H1 (cell line): ENCODE results near the gene CAMTA2. TPM values are rescaled to one million over a fixed set of nuclear protein-coding genes. Genes with fewer than 3 reads are reported as not detected.

Experiments used
- CTCF ChIA-PET: fragments of 300-600 bp; sonication (Branson Sonifier 250); formaldehyde crosslinking; loops from one replicate; lab custom pipeline; 2021; ENCODE audit not compliant: partially characterized antibody; lab: Charles Lee
- POLR2A ChIA-PET: fragments of 300-600 bp; sonication (Branson Sonifier 250); formaldehyde crosslinking; loops from one replicate; lab custom pipeline; 2021; ENCODE audit warnings: inconsistent platforms; ENCODE audit not compliant: partially characterized antibody; lab: Charles Lee
- DNase-seq, 2 experiments: peaks; one replicate each; pipeline versions ENCODE4 v3.0.0 to v3.0.0-alpha.2; 2010 to 2022; ENCODE audit warnings: low spot score in 2 of 2, low read depth in 1 of 2, mixed read lengths in 1 of 2
- FAIRE-seq: peaks from 2 replicates; lab custom pipeline; 2011; peaks lifted over from hg19 to GRCh38; lab: Jason Lieb, UNC
- H2AFZ ChIP-seq: 2 replicates; pipeline ENCODE4 v1.8.1; 2012; ENCODE audit warnings: low read length, inconsistent platforms
- H2AK5ac ChIP-seq: 2 replicates; pipeline ENCODE4 v1.6.1; 2013; ENCODE audit warnings: low read depth, low read length
- H2BK120ac ChIP-seq: replicated peaks from 2 replicates; pipeline ENCODE3; 2013; ENCODE audit warnings: low read depth, low read length, inconsistent platforms
- H2BK12ac ChIP-seq: 2 replicates; pipeline ENCODE4 v1.6.1; 2013; ENCODE audit warnings: low read depth, low read length
- H2BK15ac ChIP-seq: 2 replicates; pipeline ENCODE4 v1.6.1; 2013; ENCODE audit warnings: low read length
- H2BK20ac ChIP-seq: 2 replicates; pipeline ENCODE4 v1.6.1; 2013; ENCODE audit warnings: low read length
- H2BK5ac ChIP-seq: 2 replicates; pipeline ENCODE4 v1.6.1; 2013; ENCODE audit warnings: low read depth, low read length
- H3K14ac ChIP-seq: 2 replicates; pipeline ENCODE4 v1.6.1; 2013; ENCODE audit warnings: inconsistent platforms; ENCODE audit not compliant: insufficient read length
- H3K18ac ChIP-seq: 2 replicates; pipeline ENCODE4 v1.6.1; 2013; ENCODE audit warnings: low read length; ENCODE audit errors: extremely low read depth
- H3K23ac ChIP-seq: 2 replicates; pipeline ENCODE4 v1.6.1; 2013; ENCODE audit warnings: inconsistent platforms; ENCODE audit not compliant: insufficient read length
- H3K23me2 ChIP-seq: 2 replicates; pipeline ENCODE4 v1.6.1; 2013; ENCODE audit warnings: low read depth, low read length
- H3K27ac ChIP-seq: 2 replicates; pipeline ENCODE4 v1.6.1; 2011; ENCODE audit warnings: low read depth, low read length, inconsistent platforms
- H3K27me3 ChIP-seq, 4 experiments: replicated peaks in 1 of 4; 1 replicate in 1 of 4; 2 replicates in 3 of 4; pipeline versions ENCODE4 v1.6.1 to v1.8.1; 2011 to 2013; ENCODE audit warnings: low read length in 3 of 4, mild to moderate bottlenecking in 3 of 4, inconsistent platforms in 2 of 4, mixed read lengths in 2 of 4, moderate library complexity in 1 of 4; ENCODE audit not compliant: control insufficient read depth in 3 of 4, insufficient read depth in 3 of 4; ENCODE audit errors: extremely low read depth in 1 of 4
- H3K36me3 ChIP-seq, 4 experiments: 2 replicates each; pipeline versions ENCODE4 v1.6.1 to v1.8.1; 2011 to 2013; ENCODE audit warnings: mild to moderate bottlenecking in 4 of 4, low read length in 3 of 4, moderate library complexity in 2 of 4, control low read depth in 1 of 4, inconsistent platforms in 1 of 4; ENCODE audit not compliant: insufficient read depth in 4 of 4, control insufficient read depth in 2 of 4
- H3K4ac ChIP-seq: replicated peaks from 2 replicates; pipeline ENCODE3; 2013; ENCODE audit warnings: low read length, low read depth, mixed read lengths, inconsistent platforms; ENCODE audit not compliant: insufficient read length
- H3K4me1 ChIP-seq, 4 experiments: replicated peaks in 1 of 4; 1 replicate in 1 of 4; 2 replicates in 3 of 4; pipeline versions ENCODE4 v1.6.1 to v1.8.1; 2011 to 2013; ENCODE audit warnings: low read length in 3 of 4, inconsistent platforms in 2 of 4, mixed read lengths in 1 of 4; ENCODE audit not compliant: insufficient read depth in 4 of 4, control insufficient read depth in 3 of 4
- H3K4me2 ChIP-seq, 2 experiments: 2 replicates each; pipeline versions ENCODE4 v1.6.1 to v1.8.1; 2011 to 2013; ENCODE audit warnings: low read depth in 2 of 2, low read length in 2 of 2, control low read depth in 1 of 2, inconsistent platforms in 1 of 2, mild to moderate bottlenecking in 1 of 2; ENCODE audit not compliant: insufficient read depth in 1 of 2
- H3K4me3 ChIP-seq, 4 experiments: fragments of 200-600, 300-600 bp in 1 of 4; sonication (generic), shearing (Covaris generic), sonication (Bioruptor Twin) in 1 of 4; 2 replicates each; pipeline versions ENCODE4 v1.5.1 to v1.8.1; 2011 to 2016; ENCODE audit warnings: low read length in 4 of 4, low read depth in 3 of 4, control low read depth in 2 of 4, inconsistent platforms in 2 of 4, mild to moderate bottlenecking in 2 of 4, mixed read lengths in 1 of 4, moderate library complexity in 1 of 4; ENCODE audit not compliant: insufficient read depth in 2 of 4; ENCODE audit errors: extremely low read depth in 1 of 4
- H3K56ac ChIP-seq: replicated peaks from 2 replicates; pipeline ENCODE3; 2013; ENCODE audit warnings: low read depth, mild to moderate bottlenecking, mixed read lengths, low read length, inconsistent platforms; ENCODE audit not compliant: insufficient read length
- H3K79me1 ChIP-seq: 2 replicates; pipeline ENCODE4 v1.6.1; 2013; ENCODE audit warnings: low read depth, low read length, control low read depth
- H3K79me2 ChIP-seq, 2 experiments: 2 replicates each; pipeline versions ENCODE4 v1.6.1 to v1.8.1; 2012 to 2013; ENCODE audit warnings: low read length in 2 of 2, mild to moderate bottlenecking in 2 of 2, inconsistent platforms in 1 of 2; ENCODE audit not compliant: insufficient read depth in 2 of 2, control insufficient read depth in 1 of 2
- H3K9ac ChIP-seq, 4 experiments: replicated peaks in 1 of 4; 1 replicate in 1 of 4; 2 replicates in 3 of 4; pipeline versions ENCODE4 v1.6.1 to v1.8.1; 2011 to 2013; ENCODE audit warnings: low read depth in 3 of 4, low read length in 3 of 4, control low read depth in 2 of 4, mild to moderate bottlenecking in 2 of 4, moderate library complexity in 2 of 4, inconsistent platforms in 1 of 4; ENCODE audit errors: extremely low read depth in 1 of 4
- H3K9me3 ChIP-seq, 2 experiments: 2 replicates each; pipeline versions ENCODE4 v1.6.1 to v1.8.1; 2012 to 2013; ENCODE audit warnings: mild to moderate bottlenecking in 2 of 2, moderate library complexity in 2 of 2, control low read depth in 1 of 2, inconsistent platforms in 1 of 2, low read depth in 1 of 2, low read length in 1 of 2, mixed read lengths in 1 of 2; ENCODE audit not compliant: insufficient read depth in 2 of 2
- H4K20me1 ChIP-seq, 2 experiments: replicated peaks in 1 of 2; 2 replicates each; pipeline versions ENCODE3 to v1.8.1; 2011 to 2013; ENCODE audit warnings: inconsistent platforms in 2 of 2, low read length in 2 of 2, mild to moderate bottlenecking in 1 of 2; ENCODE audit not compliant: insufficient read depth in 2 of 2, control insufficient read depth in 1 of 2
- H4K5ac ChIP-seq: 2 replicates; pipeline ENCODE4 v1.6.1; 2013; ENCODE audit warnings: low read length, low read depth, mixed read lengths, inconsistent platforms; ENCODE audit not compliant: insufficient read length
- H4K8ac ChIP-seq: 2 replicates; pipeline ENCODE4 v1.8.0; 2013; ENCODE audit warnings: mild to moderate bottlenecking, moderate library complexity, low read length, inconsistent platforms; ENCODE audit not compliant: insufficient read depth; ENCODE audit errors: extremely low read depth
- H4K91ac ChIP-seq: replicated peaks from 2 replicates; pipeline ENCODE3; 2013; ENCODE audit warnings: low read length, mixed read lengths, inconsistent platforms; ENCODE audit not compliant: insufficient read length
- CREB1 ChIP-seq: IDR thresholded peaks from 2 replicates; pipeline ENCODE4 v1.6.1; 2012; ENCODE audit warnings: inconsistent platforms
- EGR1 ChIP-seq: IDR thresholded peaks from 2 replicates; pipeline ENCODE4 v1.6.1; 2011; ENCODE audit warnings: low read depth, low read length, borderline replicate concordance
- KDM1A ChIP-seq: fragments of 200-600, 300-600 bp; sonication (generic); IDR thresholded peaks from 2 replicates; pipeline ENCODE4 v1.7.1; 2016; ENCODE audit warnings: mild to moderate bottlenecking, low read length, borderline replicate concordance
- KDM4A ChIP-seq: IDR thresholded peaks from one replicate; pipeline ENCODE4 v1.7.1; 2012; ENCODE audit warnings: low read depth, mild to moderate bottlenecking, moderate library complexity, low read length, inconsistent platforms; ENCODE audit not compliant: severe bottlenecking
- POLR2AphosphoS5 ChIP-seq: IDR thresholded peaks from 2 replicates; pipeline ENCODE4 v1.6.1; 2011; ENCODE audit warnings: low read depth, low read length
- SP1 ChIP-seq: IDR thresholded peaks from 2 replicates; pipeline ENCODE4 v1.6.1; 2011; ENCODE audit warnings: low read depth, low read length
- SP2 ChIP-seq: IDR thresholded peaks from 2 replicates; pipeline ENCODE4 v1.6.1; 2012; ENCODE audit warnings: mild to moderate bottlenecking, low read length, inconsistent platforms
- TAF1 ChIP-seq: IDR thresholded peaks from 2 replicates; pipeline ENCODE4 v1.6.1; 2011; ENCODE audit warnings: mild to moderate bottlenecking, low read depth, low read length
- TAF7 ChIP-seq: optimal IDR thresholded peaks from 2 replicates; pipeline ENCODE3; 2011; ENCODE audit warnings: low read depth, mild to moderate bottlenecking, inconsistent platforms, low read length, moderate library complexity, borderline replicate concordance
- TCF12 ChIP-seq: IDR thresholded peaks from 2 replicates; pipeline ENCODE4 v1.6.1; 2011; ENCODE audit warnings: low read depth, mild to moderate bottlenecking, low read length
- TEAD4 ChIP-seq: IDR thresholded peaks from 2 replicates; pipeline ENCODE4 v1.6.1; 2012; ENCODE audit warnings: low read depth, low read length, inconsistent platforms, mixed read lengths
- WGBS, 2 experiments: shearing (Covaris generic) in 1 of 2; methylation state at CpG; one replicate each; pipeline versions ENCODE4 v1.1.6 to v1.1.7; 2013 to 2015; ENCODE audit warnings: low lambda C conversion rate in 2 of 2, mixed read lengths in 2 of 2, inconsistent platforms in 1 of 2, low coverage in 1 of 2, missing lambda C conversion rate in 1 of 2; ENCODE audit not compliant: insufficient replicate concordance in 2 of 2, insufficient coverage in 1 of 2, insufficient read length in 1 of 2; ENCODE audit errors: extremely low coverage in 1 of 2, missing lambda C conversion rate in 1 of 2; 5-methylcytosine and 5-hydroxymethylcytosine counted together
- polyA plus RNA-seq, 7 experiments: library from polyadenylated mRNA; depleted of rRNA in 3 of 7; stranded (reverse) in 5 of 7; unstranded in 2 of 7; fragments of >200 nt in 5 of 7; fragments of 200-250 nt in 2 of 7; gene quantifications; 1 replicate in 5 of 7; 2 replicates in 1 of 7; 4 replicates in 1 of 7; pipeline versions ENCODE4 v1.2.1 to v1.2.3, GENCODE V29; 2011 to 2013; ENCODE audit warnings: missing spikeins in 2 of 7, mixed read lengths in 2 of 7
- total RNA-seq: library from RNA; stranded (reverse); fragmentation: NEBNext Ultra II Directional; extraction: Animal tissue kit (Norgen Biotek cat#: 25700); gene quantifications from 2 replicates; pipeline ENCODE4 v1.2.1, GENCODE V29; 2021
- TF ChIP-seq, protein P1 (sequence below): IDR thresholded peaks from 2 replicates; pipeline ENCODE4 v1.6.1; 2012; ENCODE audit warnings: inconsistent platforms

The CAMTA2 gene
- total and polyA plus RNA-seq, 2 of the 8 experiments (the other 6 are each of a cell fraction or from before 2014, with no cell fraction given): 5.5 to 12.0 TPM

DNA sequence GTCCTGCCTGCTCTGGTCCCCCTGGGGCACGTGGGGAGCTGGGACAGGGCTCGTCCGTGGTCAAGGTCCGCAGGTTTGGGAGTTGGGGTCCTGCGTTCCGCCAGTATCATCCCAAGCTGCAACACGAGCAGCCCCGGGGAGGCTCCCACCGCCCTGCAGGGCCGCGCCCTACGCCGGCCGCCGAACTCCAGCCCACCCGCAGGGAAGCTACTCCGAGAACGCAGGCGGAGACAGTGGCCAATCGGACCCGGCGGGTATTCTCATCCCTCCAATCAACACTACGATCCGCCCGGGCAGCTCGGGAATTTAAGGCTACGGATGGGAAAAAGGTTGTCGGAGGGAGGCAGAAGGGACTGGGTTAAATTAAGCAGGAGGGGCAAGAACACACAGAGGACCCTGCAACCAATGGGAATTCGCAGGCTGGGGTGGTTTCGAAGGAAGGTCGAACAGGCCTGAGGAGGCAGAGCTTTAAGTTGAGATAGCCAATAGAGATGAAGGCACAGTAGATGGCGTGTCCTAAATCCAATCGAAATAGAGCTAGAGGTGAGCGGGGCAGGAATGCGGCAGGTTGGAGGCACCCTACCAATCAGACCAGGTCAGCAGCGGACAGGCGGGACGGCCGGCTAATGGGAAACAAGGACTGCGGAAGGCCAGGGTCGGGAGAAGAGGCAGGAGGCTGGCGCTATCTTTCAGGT, 20.5 kb downstream of the CAMTA2 start:
- Histone ChIP-seq H4K91ac (peak overlapping the region; percentile 63), H2BK120ac (no peak overlapping the region), H3K79me1 (peaks cover 3% of the 10 kb centered on the region; the same call in 1 of the 2 replicates), H2BK12ac (peak overlapping the region; percentile 84), H3K27me3 (peaks cover 0 to under 1% (median 0%) of the 10 kb centered on the region in 4 experiments; a peak in 2 of 7 replicates), H3K56ac (peak overlapping the region; percentile 83), H2BK15ac (no peak overlapping the region), H4K5ac (peak overlapping the region; percentile 74), H4K20me1 (peaks cover under 1 to 4% of the 10 kb centered on the region in 2 experiments), H3K4me3 (peak overlapping the region; percentile 71 to 90 (median 85)), H3K18ac (peak overlapping the region; percentile 97), H3K79me2 (peaks cover 0 to 16% of the 10 kb centered on the region in 2 experiments; a peak in 2 of 4 replicates), H3K4me2 (peak overlapping the region; percentile 92 to 99), H3K4ac (peak overlapping the region; percentile 71), H2BK20ac (no peak overlapping the region), H2BK5ac (peak overlapping the region; percentile 99), H3K27ac (peak overlapping the region; percentile 96), H2AK5ac (no peak overlapping the region; the same call in 1 of the 2 replicates), H4K8ac (peak overlapping the region; percentile 92; the same call in 1 of the 2 replicates), H3K36me3 (peaks cover 0 to 11% (median 0%) of the 10 kb centered on the region in 4 experiments; a peak in 1 of 8 replicates), H3K14ac (no peak overlapping the region), H2AFZ (no peak overlapping the region), H3K9me3 (no peaks in the 10 kb centered on the region), H3K23ac (no peak overlapping the region), H3K23me2 (peaks cover 19% of the 10 kb centered on the region; the same call in 1 of the 2 replicates), H3K9ac (peak overlapping the region; percentile 61 to 93 (median 88)), H3K4me1 (peaks cover 2 to 14% (median 8%) of the 10 kb centered on the region in 4 experiments)
- FAIRE-seq (peak; percentile 99), DNase-seq (peak; percentile 85 to 99)
- 1% methylated on average over 42 of the region's 42 CpGs; no CpG with 5 or more reads in 1 of the 2 experiments for WGBS, 2 experiments
- ChIA-PET CTCF (interaction anchor here (0.6 to 7.3 kb wide), 10 partner anchors 10 to 196 kb away, joined by 3 to 41 read pairs (median 6); partner anchors contain the start of genes ENO3, PFN1 and SLC25A11), POLR2A (interaction anchor here (0.6 to 32.4 kb wide), 20 partner anchors 11 to 1532 kb away, joined by 3 to 987 read pairs (median 4); partner anchors contain the start of genes C17orf107, CAMTA2, ENO3 and INCA1)
- TF ChIP-seq EGR1 (no peak), SP1 (peak; percentile 100), CREB1 (peak; percentile 66; the same call in 1 of the 2 replicates), TCF12 (no peak), KDM4A (peak; percentile 58), KDM1A (peak; percentile 38; the same call in 1 of the 2 replicates), TAF7 (peak; percentile 38), TAF1 (peak; percentile 21; the same call in 1 of the 2 replicates), SP2 (peak; percentile 97), POLR2AphosphoS5 (no peak), TEAD4 (peak; percentile 97)
- TF ChIP-seq, protein P1, sequence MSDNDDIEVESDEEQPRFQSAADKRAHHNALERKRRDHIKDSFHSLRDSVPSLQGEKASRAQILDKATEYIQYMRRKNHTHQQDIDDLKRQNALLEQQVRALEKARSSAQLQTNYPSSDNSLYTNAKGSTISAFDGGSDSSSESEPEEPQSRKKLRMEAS: peak; percentile 84
